GM21526 (cell line): ENCODE measurements around the gene CAMK2G.

Source experiments
- ATAC-seq: cut with Tn5 transposase; IDR thresholded peaks from one replicate; pipeline ENCODE4 v1.9.1; 2021; ENCODE audit warnings: moderate library complexity; ENCODE audit not compliant: unreplicated experiment, low FRiP score

The CAMK2G gene

DNA sequence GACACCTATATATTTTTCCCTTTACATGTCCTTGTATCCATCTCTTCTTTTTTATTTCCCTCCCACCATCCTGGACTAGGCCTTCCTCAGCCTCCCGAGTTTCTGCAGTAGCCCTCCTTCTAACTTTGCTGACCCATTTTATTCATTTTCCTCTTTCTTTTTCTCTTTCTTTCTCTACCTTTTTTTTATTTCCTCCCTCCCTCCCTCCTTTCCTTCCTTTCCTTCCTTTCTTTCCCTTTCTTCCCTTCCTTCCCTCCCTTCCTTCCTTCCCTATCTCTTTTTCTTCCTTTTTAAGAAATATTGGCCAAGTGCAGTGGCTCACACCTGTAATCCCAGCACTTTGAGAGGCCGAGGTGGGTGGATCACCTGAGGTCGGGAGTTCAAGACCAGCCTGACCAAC, 9.7 kb upstream of the CAMK2G start:
- ATAC-seq, result no peak

DNA sequence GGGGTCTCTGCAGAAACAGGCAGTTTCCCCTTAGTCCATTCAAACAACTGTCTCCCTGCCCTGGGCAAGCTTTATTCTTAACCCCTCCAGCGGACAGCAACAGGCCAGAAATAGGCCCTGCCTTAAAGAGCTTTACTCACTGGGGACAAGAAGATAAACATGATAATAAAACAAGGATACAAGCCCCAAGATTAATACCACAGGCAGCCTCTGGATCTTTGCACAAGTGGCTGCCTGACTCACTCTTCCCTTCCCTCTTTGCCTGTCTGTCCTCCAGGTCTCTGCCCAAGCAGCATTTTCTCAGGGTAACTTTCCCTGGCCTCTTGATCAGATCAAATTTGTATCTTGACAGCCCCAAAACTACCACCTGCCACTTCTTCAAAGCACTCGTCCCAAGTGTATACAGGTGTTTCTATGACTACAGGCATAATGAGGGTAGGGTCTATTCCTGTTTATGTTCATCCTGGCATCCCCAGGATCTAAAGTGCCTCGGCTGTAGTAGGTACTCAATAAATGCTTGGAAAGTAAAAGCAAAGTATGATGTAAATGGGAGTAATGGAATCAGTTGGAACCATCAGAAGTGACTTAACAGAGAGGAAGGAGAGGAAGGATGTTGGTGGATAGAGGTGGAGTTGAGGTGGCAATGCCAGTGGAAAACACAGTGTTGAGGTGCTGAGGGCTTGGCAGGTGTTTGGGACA, 7.0 kb upstream of the CAMK2G start:
- ATAC-seq, result no peak

- ATAC-seq, result peak; percentile 76
Observed at GRCh38 chr10:73879296-73880173, 5.2 kb upstream of the CAMK2G start.

DNA sequence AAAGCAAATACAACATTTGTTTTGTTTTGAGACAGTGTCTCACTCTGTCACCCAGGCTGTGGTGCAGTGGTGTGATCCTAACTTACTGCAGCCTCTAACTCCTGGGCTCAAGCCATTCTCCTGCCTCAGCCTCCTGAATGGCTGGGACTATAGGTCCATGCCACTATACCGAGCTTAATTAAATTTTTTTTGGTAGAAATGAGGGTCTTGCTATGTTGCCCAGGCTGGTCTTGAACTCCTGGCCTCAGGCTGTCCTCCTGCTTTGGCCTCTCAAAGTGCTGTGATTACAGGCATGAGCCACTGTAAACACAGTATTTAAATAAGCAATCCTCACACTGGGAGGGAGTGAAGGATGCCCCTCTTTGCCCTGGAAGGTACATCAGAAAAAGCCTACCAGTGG, 4.0 kb upstream of the CAMK2G start:
- no peak for ATAC-seq

DNA sequence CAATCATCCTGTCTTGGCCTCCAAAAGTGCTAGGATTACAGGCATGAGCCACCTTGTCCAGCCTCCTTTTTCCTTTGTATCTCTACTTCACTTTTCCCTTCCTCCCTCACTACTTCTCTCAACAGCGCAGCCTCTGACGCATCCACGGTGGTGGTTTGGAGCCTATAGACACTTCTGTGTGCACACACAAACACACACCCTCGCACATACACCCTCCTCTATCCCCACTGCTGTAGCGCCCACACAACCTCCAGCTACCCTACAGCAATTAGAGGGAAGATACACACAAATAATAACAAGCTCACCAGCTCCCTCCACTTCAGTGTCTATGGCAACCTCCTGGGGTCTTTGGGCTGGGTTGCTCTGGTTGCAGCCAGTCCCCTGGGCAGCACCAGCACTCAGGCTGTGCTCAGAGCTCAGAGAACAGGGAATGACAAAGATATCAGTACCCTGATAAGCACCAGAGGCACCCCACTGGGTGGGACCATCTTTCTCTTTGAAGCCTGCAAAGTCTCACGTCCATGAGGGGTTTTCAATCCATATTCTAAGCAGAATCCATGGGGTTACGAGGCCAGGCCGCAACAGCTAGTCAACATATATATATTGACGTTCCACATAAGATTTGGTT, 3.3 kb upstream of the CAMK2G start:
- no peak for ATAC-seq

DNA sequence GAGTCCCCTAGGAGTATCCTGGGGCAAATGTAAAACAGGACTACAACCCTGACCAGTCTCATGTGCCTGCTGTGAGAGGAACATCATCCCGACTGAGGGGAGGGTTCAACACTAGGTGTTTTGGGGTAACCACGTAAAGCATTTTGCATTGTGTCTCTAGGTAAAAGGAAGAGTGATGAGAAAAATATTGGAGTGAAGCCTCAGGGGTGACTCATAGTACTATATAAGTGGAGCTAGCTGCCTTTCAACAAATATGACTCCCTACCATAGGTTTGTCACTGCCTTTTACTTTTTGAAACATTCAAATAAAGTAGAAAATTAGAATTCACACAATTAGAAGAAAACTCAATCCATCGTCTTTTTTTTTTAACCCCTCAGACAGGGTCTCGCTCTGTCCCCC, 2.6 kb upstream of the CAMK2G start:
- no peak for ATAC-seq

GRCh38 chr10:73876566-73876965, 2.2 kb upstream of the CAMK2G start:
- ATAC-seq, result no peak

- ATAC-seq, result no peak
Observed at GRCh38 chr10:73876157-73876556, 1.8 kb upstream of the CAMK2G start.

DNA sequence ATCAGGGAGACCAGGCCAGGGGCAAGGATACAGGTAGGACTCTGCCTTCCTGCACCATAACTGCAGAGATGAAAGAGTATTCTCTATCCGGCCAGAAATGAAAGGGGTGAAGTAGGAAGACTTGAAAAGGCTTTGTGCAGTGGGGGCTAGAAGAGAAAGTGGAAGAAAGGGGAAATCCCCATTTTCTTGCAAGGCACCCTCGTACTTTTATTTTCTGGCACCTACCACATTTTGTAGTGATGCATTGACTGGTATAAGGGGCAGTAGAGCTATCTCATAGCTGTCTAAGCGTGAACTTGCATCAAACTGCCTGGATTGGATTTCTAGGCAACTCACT, 752 bp upstream of the CAMK2G start:
- peak; percentile 10 for ATAC-seq

DNA sequence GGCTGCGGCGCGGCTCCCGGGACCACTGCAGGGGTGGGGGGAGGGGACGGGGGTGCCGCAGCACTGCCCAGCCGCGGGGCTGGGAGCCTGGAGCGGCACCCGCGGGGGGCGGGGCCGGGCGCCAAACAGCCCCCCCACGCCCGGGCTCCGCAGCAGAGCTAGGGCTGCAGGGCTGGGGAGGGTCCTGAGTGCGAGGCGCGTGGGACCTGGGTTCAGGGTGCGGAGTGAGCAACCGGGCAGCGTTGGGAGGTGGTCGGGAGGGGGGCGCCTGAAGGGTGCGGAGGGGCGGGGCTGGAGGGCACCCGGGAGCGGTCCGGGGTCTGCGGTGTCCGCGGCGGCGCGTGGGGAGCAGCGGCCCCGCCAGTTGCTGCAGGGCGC, 528 bp downstream of the CAMK2G start:
- ATAC-seq, result no peak

DNA sequence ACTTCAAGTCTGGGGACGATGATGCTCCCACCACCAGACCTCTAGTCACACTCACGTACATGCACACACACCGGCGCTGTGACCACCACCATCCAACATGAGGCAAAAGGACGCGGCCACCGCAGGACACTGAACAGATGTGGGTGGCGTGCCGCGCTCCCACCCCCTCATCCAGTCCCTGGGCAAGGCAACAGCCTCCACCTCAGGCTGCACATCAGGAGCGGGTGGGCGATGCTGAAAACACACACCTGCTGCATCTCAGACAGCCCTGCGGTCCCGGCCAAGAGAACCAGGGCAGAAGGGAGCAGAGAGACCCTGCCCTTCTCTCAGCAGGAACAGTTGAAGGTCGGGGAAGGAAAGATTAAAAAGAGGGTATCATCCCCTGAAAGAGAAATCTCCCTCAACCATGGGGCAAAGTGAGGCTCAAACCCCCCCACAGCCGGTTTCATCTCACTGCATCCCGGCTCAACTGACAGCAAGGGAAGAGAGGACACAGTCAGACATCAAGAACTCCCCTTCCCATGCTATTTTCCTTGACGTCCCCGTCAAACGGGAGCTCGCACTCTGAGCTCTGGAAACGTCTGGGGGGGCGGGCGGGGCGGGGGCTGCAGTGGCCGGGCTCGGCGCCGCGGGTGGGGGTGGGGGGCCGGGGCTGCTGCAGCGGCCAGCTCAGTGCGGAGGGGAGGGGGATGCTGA, 1.1 kb downstream of the CAMK2G start:
- no peak for ATAC-seq

DNA sequence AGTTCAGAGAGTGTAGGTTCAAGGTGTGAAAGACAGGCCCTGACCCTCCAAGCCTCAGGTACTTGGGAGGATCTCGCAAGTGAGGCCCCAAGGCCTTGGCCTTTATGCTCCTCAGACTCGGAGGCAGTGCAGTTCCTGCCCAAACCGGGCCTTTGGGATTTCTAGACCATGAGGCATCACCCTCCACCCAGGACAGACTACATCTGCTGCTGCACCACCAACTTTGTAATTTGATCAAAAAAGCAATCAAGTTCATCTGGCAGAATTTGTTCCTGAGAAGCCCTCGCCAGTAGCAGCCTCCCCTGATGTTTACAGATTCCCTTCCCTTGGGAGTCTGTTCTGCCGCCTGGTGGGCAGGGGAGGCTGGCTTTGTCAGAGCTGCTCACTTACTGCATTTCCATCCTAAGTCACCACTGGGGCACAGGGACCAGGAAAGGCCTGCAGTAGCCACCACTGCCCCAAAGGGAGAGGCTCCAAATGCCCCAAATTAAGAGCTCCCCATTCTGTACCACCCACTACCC, 2.1 kb downstream of the CAMK2G start:
- no peak for ATAC-seq

- no peak for ATAC-seq
Observed at GRCh38 chr10:73871295-73872189, 2.8 kb downstream of the CAMK2G start.

GRCh38 chr10:73868655-73869195, 5.6 kb downstream of the CAMK2G start:
- no peak for ATAC-seq

GRCh38 chr10:73867871-73868631, 6.3 kb downstream of the CAMK2G start:
- ATAC-seq, result no peak

DNA sequence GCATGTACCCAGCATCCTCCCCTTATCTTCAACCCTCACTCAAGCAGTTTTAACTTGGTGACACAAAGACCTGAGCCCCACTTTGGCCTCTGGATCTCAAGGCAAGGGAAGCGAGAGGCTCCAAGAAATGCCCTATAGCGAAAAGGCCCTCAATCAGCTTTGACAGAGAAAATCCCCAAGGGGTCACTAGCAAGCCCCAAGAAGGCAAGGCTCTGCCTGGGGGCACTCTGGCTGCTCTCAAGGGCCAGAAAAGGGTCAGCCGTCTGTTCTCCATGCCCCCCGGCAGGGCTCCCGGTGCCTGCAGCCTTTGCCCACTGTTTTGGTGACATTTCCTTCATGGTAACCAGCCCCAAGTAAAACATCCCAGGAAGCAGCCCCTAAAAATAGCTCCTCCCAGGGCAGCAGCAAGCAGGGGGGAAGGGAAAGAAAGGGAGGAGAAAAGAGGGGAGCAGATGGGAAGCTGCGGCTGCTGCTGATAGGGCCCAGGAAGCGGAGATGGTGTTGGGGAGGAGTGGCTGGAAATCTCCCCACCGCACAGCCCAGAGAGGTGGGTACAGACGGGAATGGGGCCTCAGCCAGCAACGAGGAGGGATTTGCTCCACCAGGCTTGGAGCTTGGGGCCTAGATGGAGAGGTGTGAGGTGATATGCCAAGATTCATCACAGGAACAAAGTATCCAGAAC, 7.1 kb downstream of the CAMK2G start:
- no peak for ATAC-seq

GRCh38 chr10:73866621-73867020, 7.7 kb downstream of the CAMK2G start:
- ATAC-seq, result no peak
